ENCODE results near the gene ZNF385C.

- TF ChIP-seq CTCF (IDR thresholded peaks at IDR 0.05) (no peak), EZH2 (IDR thresholded peaks at IDR 0.05; ENCODE audit: borderline replicate concordance, insufficient read depth, low read depth, low read length, poor library complexity, severe bottlenecking) (no peak)
Observed at GRCh38 chr17:42119301-42119700, 21.0 kb upstream of the ZNF385C start.

Measured in B cell (primary cell).